Mucosa of rectum (tissue), 2 donors: ENCODE data around the gene ST7.

Experiments used
- H3K27ac ChIP-seq, 2 donors: one replicate each; pipeline ENCODE4 v1.7.0; 2013; ENCODE audit warnings: inconsistent platforms in 2 of 2, low read depth in 2 of 2, low read length in 2 of 2
- H3K27me3 ChIP-seq, 2 donors: one replicate each; pipeline ENCODE4 v1.7.0; 2013; ENCODE audit warnings: low read length in 2 of 2; ENCODE audit not compliant: control insufficient read depth in 2 of 2, insufficient read depth in 2 of 2
- H3K36me3 ChIP-seq, 2 donors: one replicate each; pipeline ENCODE4 v1.7.0; 2013; ENCODE audit warnings: low read length in 2 of 2; ENCODE audit not compliant: control insufficient read depth in 2 of 2, insufficient read depth in 2 of 2
- H3K4me1 ChIP-seq, 2 donors: one replicate each; pipeline ENCODE4 v1.7.0; 2013; ENCODE audit warnings: low read length in 2 of 2, mild to moderate bottlenecking in 1 of 2; ENCODE audit not compliant: control insufficient read depth in 2 of 2, insufficient read depth in 2 of 2
- H3K4me3 ChIP-seq, 2 donors: one replicate each; pipeline ENCODE4 v1.7.0; 2013; ENCODE audit warnings: low read length in 2 of 2
- H3K9ac ChIP-seq, 2 donors: one replicate each; pipeline ENCODE4 v1.7.0; 2013; ENCODE audit warnings: low read length in 2 of 2, low read depth in 1 of 2, mild to moderate bottlenecking in 1 of 2
- H3K9me3 ChIP-seq, 2 donors: one replicate each; pipeline ENCODE4 v1.7.0; 2013; ENCODE audit warnings: low read length in 2 of 2; ENCODE audit not compliant: control insufficient read depth in 2 of 2
- donor health status: healthy.
- donor health status: Normal muscosa, but diverticular disease.

Gene ST7

GRCh38 chr7:116986611-116987565, 33.6 kb downstream of the ST7 start:
- Histone ChIP-seq H3K27me3 (no peaks in the 10 kb centered on the region), H3K9me3 (no peaks in the 10 kb centered on the region), H3K4me1 (no peaks in the 10 kb centered on the region), H3K36me3 (no peaks in the 10 kb centered on the region), H3K4me3 (no peak overlapping the region), H3K27ac (no peak overlapping the region), H3K9ac (no peak overlapping the region)

GRCh38 chr7:116988363-116988989, 35.2 kb downstream of the ST7 start:
- Histone ChIP-seq H3K9me3 (no peaks in the 10 kb centered on the region), H3K9ac (no peak overlapping the region), H3K4me3 (no peak overlapping the region), H3K36me3 (no peaks in the 10 kb centered on the region), H3K27me3 (no peaks in the 10 kb centered on the region), H3K27ac (no peak overlapping the region), H3K4me1 (no peaks in the 10 kb centered on the region)

- no peaks in the 10 kb centered on the region for H3K27me3 ChIP-seq
- no peaks in the 10 kb centered on the region for H3K4me1 ChIP-seq
- H3K36me3 ChIP-seq, result no peaks in the 10 kb centered on the region
- no peak overlapping the region for H3K9ac ChIP-seq
- H3K4me3 ChIP-seq, result no peak overlapping the region
- no peaks in the 10 kb centered on the region for H3K9me3 ChIP-seq
- no peak overlapping the region for H3K27ac ChIP-seq
Measured at GRCh38 chr7:116990056-116990455, 36.8 kb downstream of the ST7 start.

- Histone ChIP-seq H3K9ac (no peak overlapping the region), H3K9me3 (no peaks in the 10 kb centered on the region), H3K36me3 (no peaks in the 10 kb centered on the region), H3K27ac (no peak overlapping the region), H3K4me3 (no peak overlapping the region), H3K27me3 (no peaks in the 10 kb centered on the region), H3K4me1 (no peaks in the 10 kb centered on the region)
Measured at GRCh38 chr7:116991233-116991632, 37.9 kb downstream of the ST7 start.

GRCh38 chr7:116994611-116995010, 41.3 kb downstream of the ST7 start:
- Histone ChIP-seq H3K27ac (no peak overlapping the region), H3K27me3 (no peaks in the 10 kb centered on the region), H3K36me3 (no peaks in the 10 kb centered on the region), H3K4me3 (no peak overlapping the region), H3K9ac (no peak overlapping the region), H3K9me3 (no peaks in the 10 kb centered on the region), H3K4me1 (no peaks in the 10 kb centered on the region)

GRCh38 chr7:116997972-116998371, 44.7 kb downstream of the ST7 start:
- Histone ChIP-seq H3K9ac (no peak overlapping the region), H3K27ac (no peak overlapping the region), H3K27me3 (no peaks in the 10 kb centered on the region), H3K36me3 (no peaks in the 10 kb centered on the region), H3K4me3 (no peak overlapping the region), H3K9me3 (no peaks in the 10 kb centered on the region), H3K4me1 (no peaks in the 10 kb centered on the region)

GRCh38 chr7:116998567-116999175, 45.4 kb downstream of the ST7 start:
- Histone ChIP-seq H3K4me1 (no peaks in the 10 kb centered on the region), H3K4me3 (no peak overlapping the region), H3K9ac (no peak overlapping the region), H3K9me3 (no peaks in the 10 kb centered on the region), H3K27me3 (no peaks in the 10 kb centered on the region), H3K27ac (no peak overlapping the region), H3K36me3 (no peaks in the 10 kb centered on the region)

- H3K9me3 ChIP-seq, result no peaks in the 10 kb centered on the region
- no peak overlapping the region for H3K27ac ChIP-seq
- no peaks in the 10 kb centered on the region for H3K4me1 ChIP-seq
- H3K36me3 ChIP-seq, result no peaks in the 10 kb centered on the region
- no peaks in the 10 kb centered on the region for H3K27me3 ChIP-seq
- H3K4me3 ChIP-seq, result no peak overlapping the region
- no peak overlapping the region for H3K9ac ChIP-seq
Measured at GRCh38 chr7:116999311-116999710, 46.0 kb downstream of the ST7 start.

- Histone ChIP-seq H3K36me3 (no peaks in the 10 kb centered on the region), H3K4me1 (no peaks in the 10 kb centered on the region), H3K27me3 (no peaks in the 10 kb centered on the region), H3K4me3 (no peak overlapping the region), H3K9ac (no peak overlapping the region), H3K9me3 (no peaks in the 10 kb centered on the region), H3K27ac (no peak overlapping the region)
Measured at GRCh38 chr7:117001283-117001682, 48.0 kb downstream of the ST7 start.

- Histone ChIP-seq H3K9me3 (no peaks in the 10 kb centered on the region), H3K4me3 (no peak overlapping the region), H3K36me3 (no peaks in the 10 kb centered on the region), H3K9ac (no peak overlapping the region), H3K4me1 (no peaks in the 10 kb centered on the region), H3K27me3 (no peaks in the 10 kb centered on the region), H3K27ac (no peak overlapping the region)
Measured at GRCh38 chr7:117004899-117005298, 51.6 kb downstream of the ST7 start.
